Measurements from ENCODE around the gene ARHGEF25.

ARHGEF25 gene

GRCh38 chr12:57620936-57621496 lies 9.8 kb downstream of the ARHGEF25 start:
- no peak for FAIRE-seq
- DNase-seq (ENCODE audit: insufficient read length, low spot score) = no peak

GRCh38 chr12:57621497-57622292 lies 10.5 kb downstream of the ARHGEF25 start:
- DNase-seq (ENCODE audit: insufficient read length, low spot score) = peak; percentile 71
- no peak for FAIRE-seq

- no peak for DNase-seq (ENCODE audit: insufficient read length, low spot score)
- FAIRE-seq = no peak
Observed at GRCh38 chr12:57622293-57623245, 11.3 kb downstream of the ARHGEF25 start.

- FAIRE-seq (no peak), DNase-seq (ENCODE audit: insufficient read length, low spot score) (no peak)
Observed at GRCh38 chr12:57623385-57623784, 12.2 kb downstream of the ARHGEF25 start.

- DNase-seq (ENCODE audit: insufficient read length, low spot score) (no peak), FAIRE-seq (no peak)
Observed at GRCh38 chr12:57623811-57624390, 12.7 kb downstream of the ARHGEF25 start.

GRCh38 chr12:57624441-57625220 lies 13.4 kb downstream of the ARHGEF25 start:
- FAIRE-seq = peak; percentile 65
- no peak for DNase-seq (ENCODE audit: insufficient read length, low spot score)

GRCh38 chr12:57625261-57626032 lies 14.2 kb downstream of the ARHGEF25 start:
- DNase-seq (ENCODE audit: insufficient read length, low spot score) (no peak), FAIRE-seq (no peak)

GRCh38 chr12:57626111-57626920 lies 15.1 kb downstream of the ARHGEF25 start:
- no peak for DNase-seq (ENCODE audit: insufficient read length, low spot score)
- no peak for FAIRE-seq

GRCh38 chr12:57626921-57627445 lies 15.7 kb downstream of the ARHGEF25 start:
- FAIRE-seq (no peak), DNase-seq (ENCODE audit: insufficient read length, low spot score) (no peak)

GRCh38 chr12:57627501-57628279 lies 16.5 kb downstream of the ARHGEF25 start:
- no peak for FAIRE-seq
- DNase-seq (ENCODE audit: insufficient read length, low spot score) = no peak

- FAIRE-seq = no peak
Observed at GRCh38 chr12:57628280-57629191, 17.3 kb downstream of the ARHGEF25 start.

GRCh38 chr12:57629897-57630471 lies 18.7 kb downstream of the ARHGEF25 start:
- FAIRE-seq (peak; percentile 16), DNase-seq (ENCODE audit: insufficient read length, low spot score) (no peak)

More at GRCh38 chr12:57628280-57629191, 17.3 kb downstream of the ARHGEF25 start:
- DNase-seq (ENCODE audit: insufficient read length, low spot score) = no peak

GRCh38 chr12:57630891-57631433 lies 19.7 kb downstream of the ARHGEF25 start:
- DNase-seq (ENCODE audit: insufficient read length, low spot score) = no peak
- FAIRE-seq = no peak

GRCh38 chr12:57631566-57632072 lies 20.4 kb downstream of the ARHGEF25 start:
- no peak for FAIRE-seq

GRCh38 chr12:57632073-57632957 lies 21.1 kb downstream of the ARHGEF25 start:
- no peak for DNase-seq (ENCODE audit: insufficient read length, low spot score)
- FAIRE-seq = no peak

More at GRCh38 chr12:57631566-57632072, 20.4 kb downstream of the ARHGEF25 start:
- DNase-seq (ENCODE audit: insufficient read length, low spot score) = no peak

Measured in HTR-8/SVneo (cell line).